Activated naive CD8-positive, alpha-beta T cell treated with anti-CD3 and anti-CD28 coated beads, Interleukin-2, amount 50 U/mL, for 24 hours (primary cell): ENCODE measurements around the gene RPS5.
"Not testable (repeated sequence)": the region's sequence is repeated elsewhere in the genome, so short reads cannot be mapped to it uniquely, and the experiment has no call there.

ENCODE experiments used
- ATAC-seq: fragments of 150-1000 bp; cut with Tn5 transposase; one replicate; pipeline ENCODE4 v1.10.0; 2021
- DNase-seq: peaks from one replicate; pipeline ENCODE4 v3.0.0; 2021
- H3K27ac Mint-ChIP-seq: one replicate; pipeline ENCODE4 v1.8.0; 2021; ENCODE audit warnings: mild to moderate bottlenecking, mixed read lengths
- H3K27me3 Mint-ChIP-seq: one replicate; pipeline ENCODE4 v1.8.0; 2021; ENCODE audit warnings: mixed read lengths
- H3K36me3 Mint-ChIP-seq: one replicate; pipeline ENCODE4 v1.8.0; 2021; ENCODE audit warnings: low read depth, mixed read lengths
- H3K4me1 Mint-ChIP-seq: one replicate; pipeline ENCODE4 v1.8.0; 2021; ENCODE audit warnings: mixed read lengths
- H3K4me3 Mint-ChIP-seq: one replicate; pipeline ENCODE4 v1.8.0; 2021; ENCODE audit warnings: mild to moderate bottlenecking, moderate library complexity, mixed read lengths
- H3K9me3 Mint-ChIP-seq: one replicate; pipeline ENCODE4 v1.8.0; 2021; ENCODE audit warnings: mixed read lengths

Gene RPS5

DNA sequence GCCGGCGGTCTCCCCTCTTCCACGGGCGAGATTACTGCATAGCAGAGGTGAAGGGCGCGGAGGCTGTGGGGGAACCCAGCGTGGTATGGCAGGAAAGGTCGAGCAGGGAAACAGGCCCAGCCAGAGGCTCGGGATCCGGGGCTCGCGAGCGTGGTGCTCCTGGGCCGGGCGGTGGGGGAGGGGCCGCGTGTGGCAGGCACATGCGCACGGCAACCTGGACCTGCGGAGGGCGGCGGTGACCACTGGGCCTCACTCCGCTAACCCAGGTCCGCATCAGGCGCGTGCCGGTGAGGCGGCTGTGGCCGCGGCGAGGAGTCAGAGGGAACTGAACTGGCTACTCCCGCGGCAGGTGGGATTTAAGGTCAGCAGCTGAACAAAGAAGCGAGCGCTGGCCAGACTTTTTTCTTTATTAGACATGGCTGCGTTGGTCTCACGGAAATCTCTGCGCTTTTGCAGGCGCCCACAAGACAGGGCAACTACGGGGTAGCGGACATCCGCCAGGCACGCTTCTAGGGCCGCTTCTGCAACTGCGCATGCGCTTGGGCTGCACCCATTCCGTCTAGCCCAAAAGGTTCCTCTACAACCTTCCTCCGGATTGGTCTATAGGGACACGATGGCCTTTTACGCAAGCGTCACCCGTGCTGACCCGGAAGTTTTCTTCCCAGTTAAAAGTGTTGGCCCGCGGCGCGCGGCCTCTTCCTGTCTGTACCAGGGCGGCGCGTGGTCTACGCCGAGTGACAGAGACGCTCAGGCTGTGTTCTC, at the start of gene RPS5:
RPS5 (plus strand) TSS at position 694 of the 762 bp plus-strand sequence. CDS start 869 bp downstream, outside the sequence.
- DNase-seq = peak; percentile 94
- no peaks in the 10 kb centered on the region for H3K27me3 Mint-ChIP-seq
- peak within 1 kb of the TSS; percentile 99 for H3K27ac Mint-ChIP-seq
- H3K9me3 Mint-ChIP-seq = no peaks in the 10 kb centered on the region
- ATAC-seq = peak; percentile 93
- H3K4me1 Mint-ChIP-seq = peaks cover 60% of the 10 kb centered on the region
- peaks cover 41% of the 10 kb centered on the region for H3K36me3 Mint-ChIP-seq
- peak within 1 kb of the TSS; percentile 98 for H3K4me3 Mint-ChIP-seq

DNA sequence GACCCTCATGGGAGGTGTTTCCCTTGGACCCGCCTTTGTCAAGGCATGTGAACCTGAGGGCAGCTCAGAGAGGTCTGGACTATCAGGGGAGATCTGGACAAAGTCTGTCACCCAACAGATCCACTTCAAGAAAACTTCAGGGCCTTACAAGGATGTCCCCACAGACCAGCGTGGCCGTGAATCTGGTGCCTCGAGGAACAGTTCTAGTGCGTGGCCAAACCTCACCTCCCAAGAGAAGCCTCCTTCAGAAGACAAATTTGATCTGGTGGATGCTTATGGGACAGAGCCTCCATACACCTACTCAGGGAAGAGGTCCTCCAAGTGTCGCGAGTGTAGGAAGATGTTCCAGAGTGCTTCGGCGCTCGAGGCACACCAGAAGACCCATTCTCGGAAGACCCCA, 48.7 kb upstream of the RPS5 start:
- H3K4me3 Mint-ChIP-seq = no peak overlapping the region
- H3K4me1 Mint-ChIP-seq = peaks cover 4% of the 10 kb centered on the region
- H3K27me3 Mint-ChIP-seq = no peaks in the 10 kb centered on the region
- H3K27ac Mint-ChIP-seq = no peak overlapping the region
- no peak for ATAC-seq
- no peak for DNase-seq
- peaks cover 35% of the 10 kb centered on the region for H3K36me3 Mint-ChIP-seq
- H3K9me3 Mint-ChIP-seq = no peaks in the 10 kb centered on the region

DNA sequence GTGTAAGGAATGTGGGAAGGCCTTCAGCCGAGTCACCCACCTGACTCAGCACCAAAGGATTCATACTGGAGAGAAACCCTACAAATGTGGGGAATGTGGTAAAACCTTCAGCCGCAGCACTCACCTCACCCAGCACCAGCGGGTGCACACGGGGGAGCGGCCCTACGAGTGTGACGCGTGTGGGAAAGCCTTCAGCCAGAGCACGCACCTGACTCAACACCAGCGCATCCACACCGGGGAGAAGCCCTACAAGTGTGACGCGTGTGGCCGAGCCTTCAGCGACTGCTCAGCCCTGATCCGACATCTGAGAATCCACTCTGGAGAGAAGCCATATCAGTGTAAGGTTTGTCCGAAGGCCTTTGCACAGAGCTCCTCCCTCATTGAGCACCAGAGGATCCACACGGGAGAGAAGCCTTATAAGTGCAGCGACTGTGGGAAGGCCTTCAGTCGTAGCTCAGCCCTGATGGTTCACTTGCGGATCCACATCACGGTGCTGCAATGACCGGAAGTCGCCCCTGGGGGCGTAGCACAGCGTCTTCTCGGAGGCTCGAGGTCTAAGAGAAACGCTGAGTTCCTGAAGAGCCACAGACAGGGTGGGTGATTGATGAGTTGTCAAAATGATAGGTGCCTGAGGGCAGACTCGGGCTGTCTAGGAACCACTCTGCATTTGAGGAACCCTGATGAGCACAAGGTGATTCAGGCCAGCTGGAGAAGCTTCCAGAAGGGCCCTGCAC, 48.1 kb upstream of the RPS5 start:
- H3K4me3 Mint-ChIP-seq = no peak overlapping the region
- no peaks in the 10 kb centered on the region for H3K9me3 Mint-ChIP-seq
- ATAC-seq (no peak), DNase-seq (no peak)
- H3K27me3 Mint-ChIP-seq = no peaks in the 10 kb centered on the region
- H3K36me3 Mint-ChIP-seq = peaks cover 35% of the 10 kb centered on the region
- peaks cover 4% of the 10 kb centered on the region for H3K4me1 Mint-ChIP-seq
- H3K27ac Mint-ChIP-seq = no peak overlapping the region

DNA sequence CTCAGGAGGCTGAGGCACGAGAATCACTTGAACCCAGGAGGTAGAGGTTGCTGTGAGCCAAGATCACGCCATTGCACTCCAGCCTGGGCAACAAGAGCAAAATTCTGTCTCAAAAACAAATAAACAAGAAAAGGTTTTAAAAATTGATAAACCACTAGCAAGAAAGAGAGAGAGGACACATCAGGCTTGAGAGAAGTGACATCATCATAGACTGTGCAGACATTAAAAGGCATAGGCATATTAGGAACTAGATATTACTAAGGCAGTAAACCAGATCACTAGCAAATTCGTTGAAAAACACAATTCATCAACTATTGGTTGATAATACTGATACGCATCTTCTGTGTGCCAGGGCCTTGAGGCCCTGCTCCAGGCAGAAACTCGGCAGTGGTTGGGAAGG, 41.5 kb upstream of the RPS5 start:
- Mint-ChIP-seq H3K36me3 (peaks cover 15% of the 10 kb centered on the region), H3K4me1 (peaks cover 28% of the 10 kb centered on the region), H3K27me3 (no peaks in the 10 kb centered on the region), H3K9me3 (no peaks in the 10 kb centered on the region), H3K27ac (peak overlapping the region; percentile 25), H3K4me3 (peak overlapping the region; percentile 94)
- ATAC-seq = no peak
- no peak for DNase-seq

DNA sequence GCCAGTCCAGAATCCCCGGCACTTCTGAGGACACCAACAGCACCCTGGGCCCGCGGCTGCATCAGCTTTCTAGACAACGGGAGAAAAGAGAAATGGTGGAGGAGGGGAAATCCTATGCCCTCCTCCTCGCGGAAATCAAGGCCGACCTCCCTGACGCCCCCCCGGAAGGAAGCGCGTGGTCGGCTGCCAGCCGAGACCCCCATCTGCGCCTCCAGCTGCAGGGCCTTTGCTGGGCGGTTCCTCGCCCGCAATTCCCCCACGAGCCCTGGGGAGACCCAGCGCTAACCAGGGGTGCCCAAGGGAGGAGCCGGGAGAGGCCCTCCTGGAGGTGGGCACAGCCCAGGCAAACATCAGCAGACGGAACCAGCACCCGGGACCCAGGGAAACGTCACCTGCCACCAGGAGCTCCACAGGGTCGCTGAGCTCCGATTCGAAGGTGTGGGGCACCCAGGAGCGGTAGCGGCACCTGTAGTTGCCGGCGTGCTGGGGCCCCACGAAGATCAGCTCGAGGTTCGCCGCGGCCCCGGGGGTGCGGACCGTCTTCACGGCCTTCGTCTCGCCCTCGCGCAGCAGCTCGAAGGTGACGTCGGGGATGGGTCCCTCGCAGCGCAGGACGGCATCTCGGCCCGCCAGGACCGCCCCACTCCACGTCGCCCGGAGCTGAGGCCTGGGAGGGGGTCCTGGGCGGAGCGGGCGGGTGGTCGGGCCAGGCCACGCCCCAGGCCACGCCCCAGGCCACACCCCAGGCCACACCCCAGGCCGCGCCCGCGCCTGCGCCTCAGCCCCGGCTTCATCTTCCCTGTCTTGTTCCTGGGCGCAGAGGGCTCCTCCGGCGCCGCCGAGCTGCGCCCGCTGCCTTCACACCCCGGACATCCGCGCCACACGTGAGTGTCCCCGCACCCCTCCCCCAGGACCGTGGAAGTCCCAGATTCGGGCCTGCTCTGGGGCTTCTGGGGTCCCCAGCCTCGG, 39.8 kb upstream of the RPS5 start:
- ATAC-seq = peak; percentile 88
- Mint-ChIP-seq H3K27me3 (no peaks in the 10 kb centered on the region), H3K4me3 (peak overlapping the region; percentile 94), H3K4me1 (peaks cover 30% of the 10 kb centered on the region), H3K9me3 (no peaks in the 10 kb centered on the region), H3K27ac (peak overlapping the region; percentile 82), H3K36me3 (peaks cover 15% of the 10 kb centered on the region)
- peak; percentile 77 for DNase-seq

DNA sequence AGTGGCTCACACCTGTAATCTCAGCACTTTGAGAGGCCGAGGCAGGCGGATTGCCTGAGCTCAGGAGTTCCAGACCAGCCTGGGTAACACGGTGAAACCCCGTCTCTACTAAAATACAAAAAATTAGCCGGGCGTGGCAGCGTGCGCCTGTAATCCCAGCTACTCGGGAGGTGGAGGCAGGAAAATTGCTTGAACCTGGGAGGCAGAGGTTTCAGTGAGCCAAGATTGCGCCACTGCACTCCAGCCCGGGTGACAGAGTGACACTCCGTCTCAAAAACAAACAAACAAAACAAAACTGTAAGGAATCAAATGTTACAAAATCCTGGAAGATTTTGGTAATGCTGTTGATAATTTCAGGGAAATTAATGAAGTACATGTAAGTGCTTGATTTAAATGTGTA, 39.0 kb upstream of the RPS5 start:
- Mint-ChIP-seq H3K36me3 (peaks cover 14% of the 10 kb centered on the region), H3K4me1 (peaks cover 30% of the 10 kb centered on the region), H3K4me3 (peak overlapping the region; percentile 94), H3K27ac (peak overlapping the region; percentile 82)
- H3K9me3 Mint-ChIP-seq, H3K27me3 Mint-ChIP-seq, DNase-seq, ATAC-seq: not testable (repeated sequence)

DNA sequence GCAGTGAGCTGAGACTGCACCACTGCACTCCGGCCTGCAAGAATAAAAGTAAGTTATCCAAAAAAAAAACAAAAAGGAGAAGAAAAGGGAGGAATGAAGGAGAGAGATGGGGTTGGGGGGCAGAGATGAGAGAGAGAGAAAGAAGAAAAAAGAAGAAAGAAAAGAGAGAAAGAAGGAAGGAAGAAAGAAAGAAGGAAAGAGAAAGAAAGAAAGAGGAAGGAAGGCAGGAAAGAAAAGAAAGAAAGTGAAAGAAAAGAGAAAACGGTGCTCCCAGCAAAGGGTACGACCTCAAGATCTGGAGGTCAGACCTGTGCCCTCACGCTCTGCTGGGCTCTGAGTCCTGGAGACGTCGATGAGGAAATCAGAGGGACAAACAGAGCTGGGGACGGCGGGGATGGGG, 37.5 kb upstream of the RPS5 start:
- Mint-ChIP-seq H3K9me3 (no peaks in the 10 kb centered on the region), H3K4me1 (peaks cover 30% of the 10 kb centered on the region), H3K36me3 (peaks cover 14% of the 10 kb centered on the region), H3K27ac (peak overlapping the region; percentile 14), H3K4me3 (peak overlapping the region; percentile 49), H3K27me3 (no peaks in the 10 kb centered on the region)
- ATAC-seq = no peak
- DNase-seq = no peak

DNA sequence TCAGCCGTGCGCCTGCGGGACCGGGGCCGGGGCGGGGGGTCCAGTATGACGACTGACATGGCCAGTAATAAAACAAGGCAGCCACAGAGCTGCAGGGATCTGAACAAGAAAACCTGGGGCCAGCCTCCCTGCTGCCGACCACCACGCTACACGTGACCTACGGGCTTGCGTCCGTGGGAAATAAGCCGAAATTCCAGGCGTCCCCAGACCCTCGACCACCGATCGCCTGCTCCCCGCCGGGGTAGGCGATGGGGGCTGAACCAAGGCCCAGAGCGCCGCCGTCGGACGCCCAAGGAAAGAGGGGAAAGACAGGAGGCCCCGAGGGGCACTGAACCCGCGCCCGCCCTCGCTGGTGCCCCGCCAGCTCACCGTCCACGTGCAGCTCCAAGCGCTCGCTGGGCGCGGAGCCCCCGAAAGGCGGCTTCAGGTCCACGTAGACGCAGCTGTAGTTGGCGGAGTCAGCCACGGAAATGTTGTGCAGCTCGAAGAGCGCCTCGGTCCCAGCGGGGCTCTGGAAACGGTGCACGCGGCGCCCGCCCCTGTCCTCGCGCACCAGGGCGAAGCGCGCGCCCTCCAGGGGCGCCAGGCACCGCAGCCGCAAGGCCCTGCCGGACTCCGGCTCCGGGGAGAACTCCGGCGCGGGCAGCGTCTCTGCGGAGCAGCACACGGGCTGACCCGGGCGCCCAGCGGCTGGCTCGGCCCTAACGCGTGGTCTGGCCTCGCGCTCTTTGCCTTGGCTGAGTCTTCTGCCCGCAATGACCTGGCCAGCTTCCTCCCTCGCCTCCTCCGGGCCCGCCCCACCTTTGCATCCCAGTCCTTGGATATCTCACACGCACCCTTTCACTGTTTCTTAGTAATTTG, 36.8 kb upstream of the RPS5 start:
- ATAC-seq = no peak
- Mint-ChIP-seq H3K9me3 (no peaks in the 10 kb centered on the region), H3K36me3 (peaks cover 14% of the 10 kb centered on the region), H3K27me3 (no peaks in the 10 kb centered on the region), H3K4me3 (no peak overlapping the region), H3K27ac (no peak overlapping the region), H3K4me1 (peaks cover 30% of the 10 kb centered on the region)
- DNase-seq = no peak

DNA sequence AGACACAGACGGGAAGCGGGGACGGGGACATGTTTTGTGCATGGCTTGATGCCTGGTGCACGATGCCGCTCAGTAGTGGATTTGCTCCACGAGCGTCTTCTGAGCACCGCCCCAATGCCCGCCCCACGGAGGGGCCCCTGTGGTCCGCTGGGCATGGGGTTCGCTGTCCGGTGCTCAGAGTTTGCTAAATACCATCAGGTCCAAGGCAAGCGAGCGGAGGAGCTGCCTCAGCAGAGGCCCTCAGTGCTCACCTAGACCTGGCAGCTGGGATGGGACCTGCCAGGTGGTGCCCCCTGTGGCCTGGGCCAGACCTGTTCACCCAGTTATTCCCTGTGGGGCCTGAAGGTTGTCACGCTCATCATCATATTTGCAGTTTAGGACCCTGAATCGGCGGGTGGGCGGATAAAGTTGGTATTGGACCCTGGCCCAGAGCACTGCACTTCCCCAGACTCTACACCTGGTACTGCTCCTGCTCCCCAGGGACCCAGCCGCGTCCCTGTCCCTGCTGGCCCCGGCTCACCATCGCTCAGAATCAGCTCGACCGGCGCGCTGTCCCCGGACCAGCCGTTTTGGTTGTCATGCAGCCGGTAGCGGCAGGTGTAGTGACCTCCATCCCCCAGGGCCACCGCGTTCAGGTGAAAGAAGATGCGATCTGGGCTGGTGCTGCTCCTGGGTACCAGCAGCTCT, 36.1 kb upstream of the RPS5 start:
- no peaks in the 10 kb centered on the region for H3K9me3 Mint-ChIP-seq
- no peak for ATAC-seq
- H3K27me3 Mint-ChIP-seq = no peaks in the 10 kb centered on the region
- H3K27ac Mint-ChIP-seq = no peak overlapping the region
- peaks cover 29% of the 10 kb centered on the region for H3K4me1 Mint-ChIP-seq
- DNase-seq = no peak
- peaks cover 12% of the 10 kb centered on the region for H3K36me3 Mint-ChIP-seq
- no peak overlapping the region for H3K4me3 Mint-ChIP-seq

DNA sequence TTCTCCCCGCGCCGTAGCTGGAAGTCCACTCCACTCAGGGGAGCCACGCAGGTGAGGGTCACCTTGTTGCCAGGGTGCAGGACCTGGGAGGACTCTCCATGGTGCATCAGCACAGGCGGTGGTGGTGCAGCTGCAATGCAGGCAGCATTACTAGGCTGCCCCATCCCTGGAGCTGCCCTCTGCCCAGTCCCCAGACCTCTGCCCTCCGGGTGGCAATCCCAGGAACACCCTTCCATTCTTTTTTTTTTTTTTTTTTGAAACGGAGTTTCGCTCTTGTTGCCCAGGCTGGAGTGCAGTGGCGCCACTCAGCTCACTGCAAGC, 35.6 kb upstream of the RPS5 start:
- Mint-ChIP-seq H3K9me3 (no peaks in the 10 kb centered on the region), H3K36me3 (peaks cover 12% of the 10 kb centered on the region), H3K4me1 (peaks cover 26% of the 10 kb centered on the region), H3K4me3 (no peak overlapping the region), H3K27me3 (no peaks in the 10 kb centered on the region), H3K27ac (no peak overlapping the region)
- DNase-seq (no peak), ATAC-seq (no peak)

DNA sequence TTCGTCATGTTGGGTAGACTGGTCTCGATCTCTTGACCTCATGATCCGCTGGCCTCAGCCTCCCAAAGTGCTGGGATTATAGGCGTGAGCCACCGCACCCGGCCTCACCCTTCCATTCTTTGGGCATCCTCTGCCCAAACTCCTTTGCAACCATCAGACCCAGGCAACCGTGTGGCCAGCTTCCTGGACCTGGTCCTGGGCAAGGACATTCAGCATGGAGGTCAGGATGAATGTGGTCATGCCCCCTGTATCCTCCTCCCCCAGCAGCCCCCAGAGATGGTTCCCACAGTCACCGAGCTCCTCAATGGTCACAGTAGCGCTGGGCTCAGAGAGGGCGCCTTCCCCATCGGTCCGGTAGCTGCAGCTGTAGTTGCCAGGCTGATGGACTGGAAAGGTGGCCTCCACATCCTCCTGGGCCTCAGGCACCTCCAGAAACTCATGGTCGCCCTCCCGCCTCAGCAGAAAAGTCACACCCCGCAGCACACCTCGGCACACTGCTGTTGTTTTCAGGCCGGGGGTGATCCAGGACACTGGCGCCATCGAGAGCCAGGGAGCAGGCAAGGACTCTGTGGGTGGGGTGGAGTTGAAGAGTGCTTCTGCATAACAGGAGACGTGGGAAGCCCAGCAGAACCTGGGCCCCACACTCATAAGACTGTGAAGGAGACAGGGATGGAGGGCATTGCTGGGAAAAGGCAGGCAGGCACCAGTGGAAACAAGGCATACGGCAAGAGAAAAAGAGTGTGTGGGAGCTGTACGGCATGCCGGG, 34.9 kb upstream of the RPS5 start:
- peaks cover 12% of the 10 kb centered on the region for H3K36me3 Mint-ChIP-seq
- H3K4me1 Mint-ChIP-seq = peaks cover 28% of the 10 kb centered on the region
- H3K27ac Mint-ChIP-seq = no peak overlapping the region
- DNase-seq (no peak), ATAC-seq (no peak)
- H3K4me3 Mint-ChIP-seq = no peak overlapping the region
- H3K27me3 Mint-ChIP-seq = no peaks in the 10 kb centered on the region
- no peaks in the 10 kb centered on the region for H3K9me3 Mint-ChIP-seq

DNA sequence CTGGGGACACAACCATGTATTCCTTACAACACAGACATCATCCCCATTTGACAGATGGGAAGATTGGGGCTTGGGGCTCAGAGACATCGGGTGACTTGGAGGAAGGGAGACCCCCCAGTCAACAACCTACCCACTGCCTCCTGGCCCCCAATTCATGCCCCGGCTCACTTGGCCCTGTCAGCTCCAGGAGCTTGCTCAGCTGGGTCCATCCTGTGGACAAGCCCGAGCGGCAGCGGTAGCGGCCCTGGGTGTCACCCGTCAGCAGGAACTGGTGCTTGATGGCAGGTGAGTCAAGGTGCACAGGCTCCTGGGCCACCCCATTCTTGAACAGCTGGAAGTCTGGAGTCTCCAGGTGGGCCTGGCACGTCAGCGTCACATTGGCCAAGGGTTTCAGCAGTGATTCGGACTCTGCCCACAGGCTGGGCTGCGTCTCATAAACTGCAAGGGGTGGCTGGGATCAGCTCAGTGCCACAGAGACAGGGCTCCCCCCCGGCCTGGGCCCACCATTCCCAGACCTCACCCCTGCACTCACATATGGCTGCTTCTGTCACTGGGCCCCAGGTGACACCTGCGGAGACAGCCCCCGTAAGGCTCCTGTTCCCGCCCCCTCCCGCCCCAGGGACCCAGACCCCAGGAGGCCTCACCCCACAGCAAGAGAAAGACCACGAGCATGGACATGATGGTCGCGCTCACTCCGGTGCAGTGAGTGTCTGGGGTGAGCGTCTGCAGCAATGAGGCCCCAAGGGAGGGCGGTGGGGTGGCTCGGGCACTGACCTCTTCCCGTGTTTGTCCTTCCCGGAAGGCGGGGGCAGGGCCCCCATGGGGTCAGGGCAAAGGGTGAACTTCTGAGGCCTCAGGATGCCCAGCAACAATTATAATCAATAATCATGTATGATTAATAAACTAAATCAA, 34.1 kb upstream of the RPS5 start, which contains the start of gene A1BG:
A1BG (minus strand) TSS at position 733 of the 912 bp plus-strand sequence; CDS start at position 678, 55 bp downstream.
- Mint-ChIP-seq H3K4me3 (no peak within 1 kb of the TSS), H3K9me3 (no peaks in the 10 kb centered on the region), H3K27ac (no peak within 1 kb of the TSS), H3K4me1 (peaks cover 25% of the 10 kb centered on the region), H3K36me3 (peaks cover 12% of the 10 kb centered on the region), H3K27me3 (no peaks in the 10 kb centered on the region)
- ATAC-seq (no peak), DNase-seq (no peak)
